K562 (cell line): ENCODE data around the gene PIH1D1. TPM values are rescaled to one million over a fixed set of nuclear protein-coding genes. Genes with fewer than 3 reads are reported as not detected.

Source experiments
- CXXC5 ChIP-seq: fragments of 250-450 bp; sonication (Bioruptor Pico); IDR thresholded peaks from 2 replicates; pipeline ENCODE4 v1.8.0; 2022; ENCODE audit warnings: inconsistent platforms, mild to moderate bottlenecking, moderate library complexity
- DEAF1 ChIP-seq: fragments of 450-650 bp; formaldehyde crosslinking; IDR thresholded peaks from 2 replicates; pipeline ENCODE4 v1.4.0; 2020; ENCODE audit warnings: mild to moderate bottlenecking, moderate library complexity
- EP300 ChIP-seq: IDR thresholded peaks from 2 replicates; pipeline ENCODE4 v1.6.1; 2012; ENCODE audit warnings: low read length, improper control_type of control experiment
- EP400 ChIP-seq: fragments of 450-650 bp; IDR thresholded peaks from 2 replicates; pipeline ENCODE4 v1.6.1; 2017; ENCODE audit warnings: antibody characterized with exemption, mild to moderate bottlenecking, moderate library complexity
- FOXP1 ChIP-seq: sonication (generic); formaldehyde crosslinking; IDR thresholded peaks from 2 replicates; pipeline ENCODE4 v1.8.0; 2022; ENCODE audit warnings: mild to moderate bottlenecking, missing genetic modification reagents
- GABPB1 ChIP-seq: sonication (generic); formaldehyde crosslinking; IDR thresholded peaks from 2 replicates; pipeline ENCODE4 v1.8.0; 2022; ENCODE audit warnings: mild to moderate bottlenecking, missing genetic modification reagents
- HDAC8 ChIP-seq: fragments of 450-650 bp; IDR thresholded peaks from 2 replicates; pipeline ENCODE4 v1.6.1; 2016; ENCODE audit warnings: mild to moderate bottlenecking, missing genetic modification characterization, moderate library complexity, missing compliant biosample characterization
- HNRNPK ChIP-seq: fragments of 200-400 bp; formaldehyde crosslinking; IDR thresholded peaks from one replicate; pipeline ENCODE4 v1.6.1; 2018; ENCODE audit warnings: mild to moderate bottlenecking, low read depth, low read length; ENCODE audit not compliant: poor library complexity, severe bottlenecking
- IRF2 ChIP-seq: sonication (generic); formaldehyde crosslinking; IDR thresholded peaks from 2 replicates; pipeline ENCODE4 v1.8.1; 2022; ENCODE audit warnings: mild to moderate bottlenecking, missing genetic modification reagents
- JUND ChIP-seq, 2 experiments: IDR thresholded peaks; 2 replicates in 1 of 2; 3 replicates in 1 of 2; pipeline ENCODE4 v1.6.1; 2011; ENCODE audit warnings: borderline replicate concordance in 2 of 2, low read depth in 2 of 2, low read length in 2 of 2, improper control_type of control experiment in 1 of 2, missing biosample characterization in 1 of 2, missing genetic modification characterization in 1 of 2, missing genetic modification reagents in 1 of 2
- MXD1 ChIP-seq: fragments of 250-450 bp; sonication (Bioruptor Pico); IDR thresholded peaks from 2 replicates; pipeline ENCODE4 v1.8.0; 2021; ENCODE audit warnings: borderline replicate concordance, mild to moderate bottlenecking, moderate library complexity; ENCODE audit not compliant: poor library complexity, severe bottlenecking
- POLR2G ChIP-seq: fragments of 200-400 bp; formaldehyde crosslinking; IDR thresholded peaks from 2 replicates; pipeline ENCODE4 v1.6.1; 2017; ENCODE audit warnings: low read depth, mild to moderate bottlenecking, antibody characterized with exemption, low read length, moderate library complexity
- STAT5B ChIP-seq: fragments of 250-450 bp; sonication (Bioruptor Pico); IDR thresholded peaks from 2 replicates; pipeline ENCODE4 v1.8.0; 2021; ENCODE audit warnings: mild to moderate bottlenecking, inconsistent platforms
- TCF3 ChIP-seq: sonication (generic); formaldehyde crosslinking; IDR thresholded peaks from 2 replicates; pipeline ENCODE4 v1.4.0; 2020; ENCODE audit warnings: mild to moderate bottlenecking, missing genetic modification reagents
- ZBTB12 ChIP-seq: fragments of 250-450 bp; sonication (Bioruptor Pico); IDR thresholded peaks from 2 replicates; pipeline ENCODE4 v1.4.0; 2020
- ZBTB43 ChIP-seq: sonication (generic); formaldehyde crosslinking; IDR thresholded peaks from 2 replicates; pipeline ENCODE4 v1.8.0; 2023; ENCODE audit warnings: mild to moderate bottlenecking, missing genetic modification reagents
- ZFP36 ChIP-seq: fragments of 150-350 bp; IDR thresholded peaks from 2 replicates; pipeline ENCODE4 v1.6.1; 2018; ENCODE audit warnings: low read length, low read depth; ENCODE audit not compliant: partially characterized antibody
- polyA plus RNA-seq, 8 experiments: library from polyadenylated mRNA; depleted of rRNA in 4 of 8; stranded (reverse) in 5 of 8; unstranded in 3 of 8; fragments of >200 nt; fragmentation: Nextera tagmentation in 2 of 8; fragmentation: Illumina TruSeq in 1 of 8; extraction: Ambion mirVana in 2 of 8; extraction: Trizol in 1 of 8; gene quantifications; 2 replicates each; pipeline versions ENCODE4 v1.2.1 to v1.2.3, GENCODE V29; 2011 to 2014; ENCODE audit warnings: inconsistent platforms in 1 of 8, missing spikeins in 1 of 8
- total RNA-seq, 7 experiments: library from RNA; depleted of rRNA in 6 of 7; stranded (reverse); fragments of >200 nt in 6 of 7; fragmentation: Illumina TruSeq in 2 of 7; extraction: Trizol in 2 of 7; gene quantifications; 2 replicates each; pipeline versions ENCODE4 v1.2.1 to v1.2.3, GENCODE V29; 2011 to 2021; ENCODE audit warnings: low replicate concordance in 1 of 7

The PIH1D1 gene
- total and polyA plus RNA-seq, 9 of the 15 experiments (the other 6 are each of a cell fraction or from before 2014, with no cell fraction given) = 26.5 to 224 (median 137) TPM

GRCh38 chr19:49473868-49474541 lies 22.4 kb upstream of the PIH1D1 start, which contains the start of gene FLT3LG (continued):
- no peak for TF ChIP-seq ZBTB43 (CRISPR knock-in tag)
- no peak for TF ChIP-seq HDAC8 (tag)
- TF ChIP-seq ZBTB12 (CRISPR knock-in tag) = no peak
- peak; percentile 65; the same call in 1 of the 2 replicates for TF ChIP-seq EP400
- TF ChIP-seq STAT5B (CRISPR knock-in tag) = no peak
- TF ChIP-seq IRF2 (CRISPR knock-in tag) = peak; percentile 95
- TF ChIP-seq EP300 = no peak
- TF ChIP-seq ZFP36 = no peak
- TF ChIP-seq DEAF1 (CRISPR knock-in tag) = peak; percentile 42
- TF ChIP-seq TCF3 (CRISPR knock-in tag) = no peak
- peak; percentile 78 for TF ChIP-seq CXXC5 (CRISPR knock-in tag)
- TF ChIP-seq FOXP1 = no peak
- TF ChIP-seq JUND (IDR thresholded peaks at IDR 0.05; ENCODE audit: borderline replicate concordance, low read depth, low read length) = peak; percentile 44
- TF ChIP-seq JUND (tag; IDR thresholded peaks at IDR 0.05; ENCODE audit: borderline replicate concordance, low read depth, low read length) = no peak
- no peak for TF ChIP-seq MXD1
- TF ChIP-seq POLR2G = peak; percentile 68; the same call in 1 of the 2 replicates
- TF ChIP-seq HNRNPK = no peak
- peak; percentile 21; the same call in 1 of the 2 replicates for TF ChIP-seq GABPB1
